Neural cell (in vitro differentiated cells): ENCODE measurements around the gene KIAA0753. TPM values are rescaled to one million over a fixed set of nuclear protein-coding genes. Genes with fewer than 3 reads are reported as not detected.

ENCODE experiments used
- H2AFZ ChIP-seq: fragments of 200-600, 300-800 bp; sonication (generic), shearing (Covaris generic); 2 replicates; pipeline ENCODE4 v1.6.0; 2014; ENCODE audit warnings: low read depth, mild to moderate bottlenecking, antibody characterized with exemption, low read length, moderate library complexity
- H3F3A ChIP-seq: fragments of 200-600 bp; shearing (Covaris generic); 2 replicates; pipeline ENCODE4 v1.6.1; 2016; ENCODE audit warnings: mild to moderate bottlenecking, moderate library complexity, mixed read lengths, antibody characterized with exemption, low read length; ENCODE audit not compliant: insufficient read depth, poor library complexity, severe bottlenecking
- H3K27ac ChIP-seq: fragments of 200-600, 300-800 bp; sonication (generic), shearing (Covaris generic); 2 replicates; pipeline ENCODE4 v1.5.1; 2014; ENCODE audit warnings: mild to moderate bottlenecking, low read length, moderate library complexity
- H3K27me3 ChIP-seq: fragments of 300-800, 200-600 bp; sonication (generic), shearing (Covaris generic); 2 replicates; pipeline ENCODE4 v1.6.0; 2014; ENCODE audit warnings: mild to moderate bottlenecking, low read depth, low read length, moderate library complexity; ENCODE audit not compliant: insufficient read depth
- H3K36me3 ChIP-seq: fragments of 300-800, 200-600 bp; sonication (generic), shearing (Covaris generic); 2 replicates; pipeline ENCODE4 v1.5.1; 2014; ENCODE audit warnings: mild to moderate bottlenecking, antibody characterized with exemption, low read length, moderate library complexity; ENCODE audit not compliant: insufficient read depth
- H3K4me2 ChIP-seq: fragments of 300-800, 200-600 bp; sonication (generic), shearing (Covaris generic); 2 replicates; pipeline ENCODE4 v1.6.0; 2014; ENCODE audit warnings: mild to moderate bottlenecking, low read length
- H3K4me3 ChIP-seq: fragments of 300-800, 200-600 bp; sonication (generic), shearing (Covaris generic); 2 replicates; pipeline ENCODE4 v1.5.1; 2014; ENCODE audit warnings: mild to moderate bottlenecking, low read length, moderate library complexity
- H3K79me2 ChIP-seq: fragments of 200-600 bp; shearing (Covaris generic); replicated peaks from 2 replicates; pipeline ENCODE4 v1.6.0; 2014; ENCODE audit warnings: mild to moderate bottlenecking, low read length, moderate library complexity; ENCODE audit not compliant: insufficient read depth
- H3K9ac ChIP-seq: fragments of 300-800, 200-600 bp; sonication (generic), shearing (Covaris generic); 2 replicates; pipeline ENCODE4 v1.6.1; 2016; ENCODE audit warnings: mild to moderate bottlenecking, low read length, mixed read lengths
- H3K9me2 ChIP-seq: fragments of 200-600 bp; shearing (Covaris generic); 2 replicates; pipeline ENCODE4 v1.6.1; 2016; ENCODE audit warnings: mild to moderate bottlenecking, low read length, mixed read lengths; ENCODE audit not compliant: insufficient read depth
- H3K9me3 ChIP-seq: fragments of 200-600, 300-800 bp; sonication (generic), shearing (Covaris generic); 2 replicates; pipeline ENCODE4 v1.6.1; 2016; ENCODE audit warnings: mild to moderate bottlenecking, mixed run types, low read length, moderate library complexity, mixed read lengths
- H4K20me1 ChIP-seq: fragments of 200-600 bp; shearing (Covaris generic); 2 replicates; pipeline ENCODE4 v1.6.1; 2016; ENCODE audit warnings: mild to moderate bottlenecking, mixed run types; ENCODE audit not compliant: insufficient read depth
- EP300 ChIP-seq: fragments of 450-650 bp; conservative IDR thresholded peaks from 2 replicates; pipeline ENCODE4 v1.6.1; 2014; ENCODE audit warnings: antibody characterized with exemption, mild to moderate bottlenecking, moderate library complexity; ENCODE audit not compliant: poor library complexity, severe bottlenecking
- EZH2 ChIP-seq: fragments of 200-600, 300-800 bp; shearing (Covaris generic), sonication (generic); IDR thresholded peaks from 2 replicates; pipeline ENCODE4 v1.6.1; 2014; ENCODE audit warnings: antibody characterized with exemption, low read length, borderline replicate concordance, mild to moderate bottlenecking; ENCODE audit not compliant: insufficient read depth, poor library complexity, severe bottlenecking
- MXI1 ChIP-seq: fragments of 450-650 bp; conservative IDR thresholded peaks from 2 replicates; pipeline ENCODE4 v1.6.1; 2014; ENCODE audit warnings: antibody characterized with exemption, mild to moderate bottlenecking; ENCODE audit not compliant: poor library complexity, severe bottlenecking
- POLR2AphosphoS5 ChIP-seq: IDR thresholded peaks from 2 replicates; pipeline ENCODE4 v1.6.1; 2012
- RAD21 ChIP-seq: fragments of 450-650 bp; conservative IDR thresholded peaks from 2 replicates; pipeline ENCODE4 v1.6.1; 2014; ENCODE audit warnings: antibody characterized with exemption, mild to moderate bottlenecking, moderate library complexity
- SMC3 ChIP-seq: fragments of 450-650 bp; conservative IDR thresholded peaks from 2 replicates; pipeline ENCODE4 v1.6.1; 2014; ENCODE audit warnings: antibody characterized with exemption, mild to moderate bottlenecking, moderate library complexity; ENCODE audit not compliant: poor library complexity
- TAF1 ChIP-seq: IDR thresholded peaks from 2 replicates; pipeline ENCODE4 v1.6.1; 2012; ENCODE audit warnings: low read depth
- polyA plus RNA-seq: library from polyadenylated mRNA; depleted of rRNA; stranded (reverse); fragments of >200 nt; gene quantifications from 2 replicates; pipeline ENCODE4 v1.2.3, GENCODE V29; 2014
- TF ChIP-seq, protein P1 (sequence below): IDR thresholded peaks from 2 replicates; pipeline ENCODE4 v1.6.1; 2012; ENCODE audit warnings: borderline replicate concordance
- TF ChIP-seq, protein P2 (sequence below): fragments of 450-650 bp; IDR thresholded peaks from 2 replicates; pipeline ENCODE4 v1.5.1; 2014; ENCODE audit warnings: antibody characterized with exemption, mild to moderate bottlenecking, moderate library complexity; ENCODE audit not compliant: poor library complexity, severe bottlenecking

The KIAA0753 gene
- polyA plus RNA-seq, 1 donor from 2014 or later, result 32.3 TPM

DNA sequence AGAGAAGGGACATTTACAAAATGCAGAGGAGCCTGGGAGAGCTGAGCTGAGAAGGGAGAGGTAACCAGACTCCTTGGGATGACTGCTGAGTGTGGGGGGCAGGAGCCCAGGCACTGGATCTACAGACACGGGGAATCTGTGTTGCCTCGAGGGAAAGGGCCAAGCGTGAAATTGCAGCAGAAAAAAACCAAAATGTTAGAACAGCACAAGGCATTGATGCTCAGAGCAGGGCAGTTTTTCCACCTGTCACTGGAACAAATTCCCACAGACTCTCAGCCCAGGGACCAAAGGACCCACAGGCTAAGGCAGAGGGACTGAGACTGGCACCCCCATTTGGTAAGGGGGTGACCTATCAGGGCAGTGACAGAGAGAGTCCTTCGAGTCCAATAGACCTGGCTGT, 86.2 kb downstream of the KIAA0753 start:
- H2AFZ ChIP-seq, result no peak overlapping the region
- no peak overlapping the region for H3K4me3 ChIP-seq
- no peaks in the 10 kb centered on the region for H3K79me2 ChIP-seq
- H3K27me3 ChIP-seq, result peaks cover 31% of the 10 kb centered on the region
- no peaks in the 10 kb centered on the region for H3F3A ChIP-seq
- TF ChIP-seq TAF1, result no peak
- TF ChIP-seq, protein P1, sequence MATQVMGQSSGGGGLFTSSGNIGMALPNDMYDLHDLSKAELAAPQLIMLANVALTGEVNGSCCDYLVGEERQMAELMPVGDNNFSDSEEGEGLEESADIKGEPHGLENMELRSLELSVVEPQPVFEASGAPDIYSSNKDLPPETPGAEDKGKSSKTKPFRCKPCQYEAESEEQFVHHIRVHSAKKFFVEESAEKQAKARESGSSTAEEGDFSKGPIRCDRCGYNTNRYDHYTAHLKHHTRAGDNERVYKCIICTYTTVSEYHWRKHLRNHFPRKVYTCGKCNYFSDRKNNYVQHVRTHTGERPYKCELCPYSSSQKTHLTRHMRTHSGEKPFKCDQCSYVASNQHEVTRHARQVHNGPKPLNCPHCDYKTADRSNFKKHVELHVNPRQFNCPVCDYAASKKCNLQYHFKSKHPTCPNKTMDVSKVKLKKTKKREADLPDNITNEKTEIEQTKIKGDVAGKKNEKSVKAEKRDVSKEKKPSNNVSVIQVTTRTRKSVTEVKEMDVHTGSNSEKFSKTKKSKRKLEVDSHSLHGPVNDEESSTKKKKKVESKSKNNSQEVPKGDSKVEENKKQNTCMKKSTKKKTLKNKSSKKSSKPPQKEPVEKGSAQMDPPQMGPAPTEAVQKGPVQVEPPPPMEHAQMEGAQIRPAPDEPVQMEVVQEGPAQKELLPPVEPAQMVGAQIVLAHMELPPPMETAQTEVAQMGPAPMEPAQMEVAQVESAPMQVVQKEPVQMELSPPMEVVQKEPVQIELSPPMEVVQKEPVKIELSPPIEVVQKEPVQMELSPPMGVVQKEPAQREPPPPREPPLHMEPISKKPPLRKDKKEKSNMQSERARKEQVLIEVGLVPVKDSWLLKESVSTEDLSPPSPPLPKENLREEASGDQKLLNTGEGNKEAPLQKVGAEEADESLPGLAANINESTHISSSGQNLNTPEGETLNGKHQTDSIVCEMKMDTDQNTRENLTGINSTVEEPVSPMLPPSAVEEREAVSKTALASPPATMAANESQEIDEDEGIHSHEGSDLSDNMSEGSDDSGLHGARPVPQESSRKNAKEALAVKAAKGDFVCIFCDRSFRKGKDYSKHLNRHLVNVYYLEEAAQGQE, result no peak
- no peak for TF ChIP-seq RAD21
- TF ChIP-seq EZH2, result no peak
- TF ChIP-seq POLR2AphosphoS5, result no peak
- TF ChIP-seq MXI1, result no peak
- no peak for TF ChIP-seq EP300
- H3K9me2 ChIP-seq, result no peaks in the 10 kb centered on the region
- H3K4me2 ChIP-seq, result no peak overlapping the region
- H3K9me3 ChIP-seq, result no peaks in the 10 kb centered on the region
- H3K36me3 ChIP-seq, result no peaks in the 10 kb centered on the region
- H3K9ac ChIP-seq, result no peak overlapping the region
- no peak overlapping the region for H3K27ac ChIP-seq
- no peaks in the 10 kb centered on the region for H4K20me1 ChIP-seq

DNA sequence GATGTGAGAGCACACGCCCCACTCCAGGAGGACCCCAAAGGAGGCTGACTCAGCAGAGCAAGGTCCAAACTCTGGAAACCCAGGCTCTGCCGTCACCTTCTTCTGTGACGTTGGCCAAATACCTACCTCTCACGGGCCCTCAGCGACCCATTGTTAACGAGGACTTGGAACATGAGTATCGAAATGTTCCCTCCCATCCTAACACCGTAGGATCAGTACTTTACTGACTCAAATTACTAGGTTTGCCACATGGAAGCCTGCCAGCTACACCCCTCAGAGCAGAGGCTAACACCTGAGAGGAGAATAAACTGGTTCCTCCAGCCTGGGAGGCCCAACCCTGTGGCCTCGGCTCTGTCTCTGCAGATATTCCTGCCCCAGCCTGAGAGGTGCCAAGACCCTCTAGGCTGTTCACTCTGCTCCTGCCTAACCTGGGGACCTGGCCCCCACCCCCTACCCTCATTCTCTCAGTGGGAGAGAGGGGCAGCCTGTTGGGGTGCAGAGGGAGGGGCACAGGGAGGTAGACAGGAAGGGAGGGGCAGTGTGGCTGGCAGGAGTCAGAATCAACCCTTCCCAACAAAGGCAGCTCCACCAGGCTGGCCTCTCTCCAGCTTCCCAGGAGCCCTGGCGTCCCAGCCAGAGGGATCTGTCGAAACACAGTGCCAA, 88.5 kb downstream of the KIAA0753 start:
- Histone ChIP-seq H3K4me2 (no peak overlapping the region), H3F3A (no peaks in the 10 kb centered on the region), H3K9me2 (no peaks in the 10 kb centered on the region), H3K27me3 (peaks cover 25% of the 10 kb centered on the region), H3K36me3 (no peaks in the 10 kb centered on the region), H4K20me1 (no peaks in the 10 kb centered on the region), H3K9ac (no peak overlapping the region), H3K79me2 (no peaks in the 10 kb centered on the region), H3K9me3 (no peaks in the 10 kb centered on the region), H3K4me3 (no peak overlapping the region), H2AFZ (no peak overlapping the region), H3K27ac (no peak overlapping the region)
- TF ChIP-seq POLR2AphosphoS5, result no peak
- no peak for TF ChIP-seq RAD21
- TF ChIP-seq, protein P1, result no peak
- TF ChIP-seq MXI1, result no peak
- TF ChIP-seq, protein P2, sequence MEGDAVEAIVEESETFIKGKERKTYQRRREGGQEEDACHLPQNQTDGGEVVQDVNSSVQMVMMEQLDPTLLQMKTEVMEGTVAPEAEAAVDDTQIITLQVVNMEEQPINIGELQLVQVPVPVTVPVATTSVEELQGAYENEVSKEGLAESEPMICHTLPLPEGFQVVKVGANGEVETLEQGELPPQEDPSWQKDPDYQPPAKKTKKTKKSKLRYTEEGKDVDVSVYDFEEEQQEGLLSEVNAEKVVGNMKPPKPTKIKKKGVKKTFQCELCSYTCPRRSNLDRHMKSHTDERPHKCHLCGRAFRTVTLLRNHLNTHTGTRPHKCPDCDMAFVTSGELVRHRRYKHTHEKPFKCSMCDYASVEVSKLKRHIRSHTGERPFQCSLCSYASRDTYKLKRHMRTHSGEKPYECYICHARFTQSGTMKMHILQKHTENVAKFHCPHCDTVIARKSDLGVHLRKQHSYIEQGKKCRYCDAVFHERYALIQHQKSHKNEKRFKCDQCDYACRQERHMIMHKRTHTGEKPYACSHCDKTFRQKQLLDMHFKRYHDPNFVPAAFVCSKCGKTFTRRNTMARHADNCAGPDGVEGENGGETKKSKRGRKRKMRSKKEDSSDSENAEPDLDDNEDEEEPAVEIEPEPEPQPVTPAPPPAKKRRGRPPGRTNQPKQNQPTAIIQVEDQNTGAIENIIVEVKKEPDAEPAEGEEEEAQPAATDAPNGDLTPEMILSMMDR, result no peak
- no peak for TF ChIP-seq EZH2
- TF ChIP-seq TAF1, result no peak
- TF ChIP-seq EP300, result no peak
- no peak for TF ChIP-seq SMC3
